ENCODE results near the gene B4GALT6. TPM values are rescaled to one million over a fixed set of nuclear protein-coding genes. Genes with fewer than 3 reads are reported as not detected.

The B4GALT6 gene
- total and polyA plus RNA-seq, 11 donors, result 1.3 to 11.9 (median 5.6) TPM

DNA sequence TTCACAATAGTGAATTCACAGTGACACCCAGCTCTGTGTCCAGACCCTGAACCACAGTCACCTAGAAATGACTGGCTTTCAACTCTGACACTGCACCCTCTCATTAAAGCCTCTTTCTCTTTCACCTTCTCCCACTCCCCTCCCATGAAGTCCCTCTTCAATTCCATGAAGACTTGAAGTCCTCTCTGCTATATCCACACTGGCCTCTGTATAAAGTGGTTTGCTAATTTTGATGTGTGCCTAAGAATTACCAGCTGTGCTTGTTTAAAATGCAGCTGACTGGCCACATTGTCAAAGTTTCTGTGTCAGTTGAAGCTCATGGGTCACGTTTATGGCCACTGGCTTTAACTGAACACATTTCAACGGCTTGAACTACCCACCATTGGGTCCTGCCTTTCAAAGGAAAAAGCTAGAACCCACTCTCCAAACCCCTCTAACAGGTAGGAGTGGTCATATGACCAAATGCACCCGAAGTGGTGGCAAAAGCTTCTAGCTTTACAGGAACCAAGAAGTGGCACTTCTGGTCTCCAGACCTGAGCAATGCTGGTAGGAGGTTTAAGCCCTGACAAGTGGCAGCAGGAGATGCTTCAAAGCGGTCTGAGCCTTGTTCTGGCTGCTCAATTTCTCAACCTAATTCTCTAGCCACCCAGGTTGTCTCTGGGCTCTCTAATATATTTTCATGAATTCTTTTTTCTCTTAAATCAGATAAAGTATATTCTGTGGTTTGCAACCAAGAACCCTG is 34.2 kb downstream of the B4GALT6 start:
- no peak overlapping the region for H3K4me3 ChIP-seq
- H3K9me3 ChIP-seq, result no peaks in the 10 kb centered on the region
- WGBS, 4 donors, result 64 to 72% (median 70%) methylated on average over 4 of the region's 4 CpGs
- DNase-seq (no peak), ATAC-seq (no peak)
- TF ChIP-seq, protein P1, sequence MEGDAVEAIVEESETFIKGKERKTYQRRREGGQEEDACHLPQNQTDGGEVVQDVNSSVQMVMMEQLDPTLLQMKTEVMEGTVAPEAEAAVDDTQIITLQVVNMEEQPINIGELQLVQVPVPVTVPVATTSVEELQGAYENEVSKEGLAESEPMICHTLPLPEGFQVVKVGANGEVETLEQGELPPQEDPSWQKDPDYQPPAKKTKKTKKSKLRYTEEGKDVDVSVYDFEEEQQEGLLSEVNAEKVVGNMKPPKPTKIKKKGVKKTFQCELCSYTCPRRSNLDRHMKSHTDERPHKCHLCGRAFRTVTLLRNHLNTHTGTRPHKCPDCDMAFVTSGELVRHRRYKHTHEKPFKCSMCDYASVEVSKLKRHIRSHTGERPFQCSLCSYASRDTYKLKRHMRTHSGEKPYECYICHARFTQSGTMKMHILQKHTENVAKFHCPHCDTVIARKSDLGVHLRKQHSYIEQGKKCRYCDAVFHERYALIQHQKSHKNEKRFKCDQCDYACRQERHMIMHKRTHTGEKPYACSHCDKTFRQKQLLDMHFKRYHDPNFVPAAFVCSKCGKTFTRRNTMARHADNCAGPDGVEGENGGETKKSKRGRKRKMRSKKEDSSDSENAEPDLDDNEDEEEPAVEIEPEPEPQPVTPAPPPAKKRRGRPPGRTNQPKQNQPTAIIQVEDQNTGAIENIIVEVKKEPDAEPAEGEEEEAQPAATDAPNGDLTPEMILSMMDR (IDR thresholded peaks at IDR 0.05), result no peak
- TF ChIP-seq POLR2A (IDR thresholded peaks at IDR 0.05), result no peak
- no peaks in the 10 kb centered on the region for H3K4me1 ChIP-seq
- no peak overlapping the region for H3K27ac ChIP-seq
- H3K27me3 ChIP-seq, result no peaks in the 10 kb centered on the region
- intact Hi-C loops (cut with DNase I), result loop anchor here in 1 of 10 donors (10.0 kb wide), 1 partner anchor 55 kb away; the partner anchor contains the start of gene TTR
- no peaks in the 10 kb centered on the region for H3K36me3 ChIP-seq

DNA sequence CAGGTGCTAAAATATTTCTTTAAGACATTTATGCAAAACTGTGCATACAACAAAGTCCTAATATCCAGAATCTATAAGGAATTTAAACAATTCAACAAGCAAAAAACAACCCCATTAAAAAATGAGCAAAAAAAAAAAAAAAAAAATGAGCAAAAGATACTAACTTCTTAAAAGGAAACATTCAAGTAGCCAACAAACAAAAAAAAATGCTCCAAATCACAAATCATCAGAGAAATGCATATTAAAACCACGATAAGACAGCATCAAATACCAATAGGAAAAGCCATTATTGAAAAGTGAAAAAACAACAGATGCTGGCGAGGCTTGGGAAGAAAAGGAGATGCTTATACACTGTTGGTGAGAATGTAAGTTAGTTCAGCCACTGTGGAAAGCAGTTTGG is 34.9 kb downstream of the B4GALT6 start:
- ATAC-seq, result no peak
- WGBS, 4 donors, result 90 to 97% (median 95%) methylated on average over 2 of the region's 2 CpGs
- intact Hi-C loops (cut with DNase I), result no loop called here
- no peaks in the 10 kb centered on the region for H3K9me3 ChIP-seq
- no peak overlapping the region for H3K4me3 ChIP-seq
- no peaks in the 10 kb centered on the region for H3K36me3 ChIP-seq
- TF ChIP-seq, protein P1 (IDR thresholded peaks at IDR 0.05), result no peak
- TF ChIP-seq POLR2A (IDR thresholded peaks at IDR 0.05), result no peak
- H3K4me1 ChIP-seq, result no peaks in the 10 kb centered on the region
- H3K27ac ChIP-seq, result no peak overlapping the region
- no peak for DNase-seq
- no peaks in the 10 kb centered on the region for H3K27me3 ChIP-seq

DNA sequence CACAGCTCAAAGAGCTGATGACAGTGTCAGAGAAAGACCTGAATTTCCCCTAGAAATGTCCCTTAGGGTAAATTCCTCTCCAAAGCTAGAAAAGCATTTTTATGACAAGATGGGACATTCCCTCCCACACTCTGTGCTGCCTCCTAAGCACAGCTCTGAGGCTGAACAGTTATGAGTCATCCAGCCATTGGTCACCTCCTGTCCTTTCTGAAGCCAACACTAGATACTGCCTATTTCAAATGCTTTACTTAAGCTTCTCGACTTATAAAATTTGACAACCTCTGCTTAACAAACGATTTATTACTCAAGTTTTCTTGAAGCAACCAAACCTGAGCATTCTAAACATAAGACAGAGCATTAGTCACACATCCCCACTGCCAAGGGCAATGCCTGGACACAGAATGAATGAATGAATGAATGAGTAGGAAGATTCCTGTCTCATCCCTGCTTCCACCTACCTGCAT is 35.4 kb downstream of the B4GALT6 start:
- intact Hi-C loops (cut with DNase I), result no loop called here
- H3K27ac ChIP-seq, result no peak overlapping the region
- no peaks in the 10 kb centered on the region for H3K4me1 ChIP-seq
- H3K4me3 ChIP-seq, result no peak overlapping the region
- no peaks in the 10 kb centered on the region for H3K27me3 ChIP-seq
- ATAC-seq (no peak), DNase-seq (no peak)
- H3K9me3 ChIP-seq, result no peaks in the 10 kb centered on the region
- 71 to 78% (median 75%) methylated on average over 2 of the region's 2 CpGs for WGBS, 4 donors
- TF ChIP-seq POLR2A (IDR thresholded peaks at IDR 0.05), result no peak
- TF ChIP-seq, protein P1 (IDR thresholded peaks at IDR 0.05), result no peak
- H3K36me3 ChIP-seq, result no peaks in the 10 kb centered on the region

DNA sequence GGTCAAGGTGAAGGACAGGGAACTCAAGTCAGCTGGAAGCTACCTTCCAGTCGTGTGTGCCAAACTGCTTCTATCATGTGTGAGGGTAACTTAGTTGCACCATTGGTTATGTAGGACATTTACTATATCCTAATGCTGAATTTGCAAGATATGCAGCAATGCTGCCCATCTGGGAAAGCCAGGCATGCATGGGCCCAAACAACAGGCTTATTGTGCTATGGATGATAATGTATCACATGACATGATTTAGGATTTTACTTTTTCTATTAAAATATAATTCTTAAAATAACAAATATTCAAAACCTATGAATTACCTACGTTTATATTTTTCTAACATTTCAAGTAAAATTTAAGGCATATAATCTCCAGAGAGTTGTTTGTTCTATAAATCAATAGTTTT is 35.9 kb downstream of the B4GALT6 start:
- no peaks in the 10 kb centered on the region for H3K9me3 ChIP-seq
- intact Hi-C loops (cut with DNase I), result no loop called here
- no peak overlapping the region for H3K27ac ChIP-seq
- no peaks in the 10 kb centered on the region for H3K36me3 ChIP-seq
- no peak for ATAC-seq
- DNase-seq, result no peak
- H3K27me3 ChIP-seq, result no peaks in the 10 kb centered on the region
- 84 to 92% (median 89%) methylated on average over 2 of the region's 2 CpGs for WGBS, 4 donors
- no peak overlapping the region for H3K4me3 ChIP-seq
- no peak for TF ChIP-seq POLR2A (IDR thresholded peaks at IDR 0.05)
- TF ChIP-seq, protein P1 (IDR thresholded peaks at IDR 0.05), result no peak
- no peaks in the 10 kb centered on the region for H3K4me1 ChIP-seq
